Measurements from ENCODE around the gene AARS2. TPM values are rescaled to one million over a fixed set of nuclear protein-coding genes. Genes with fewer than 3 reads are reported as not detected.

The AARS2 gene
- total RNA-seq, 1 experiment from 2014 or later = 21.7 TPM

DNA sequence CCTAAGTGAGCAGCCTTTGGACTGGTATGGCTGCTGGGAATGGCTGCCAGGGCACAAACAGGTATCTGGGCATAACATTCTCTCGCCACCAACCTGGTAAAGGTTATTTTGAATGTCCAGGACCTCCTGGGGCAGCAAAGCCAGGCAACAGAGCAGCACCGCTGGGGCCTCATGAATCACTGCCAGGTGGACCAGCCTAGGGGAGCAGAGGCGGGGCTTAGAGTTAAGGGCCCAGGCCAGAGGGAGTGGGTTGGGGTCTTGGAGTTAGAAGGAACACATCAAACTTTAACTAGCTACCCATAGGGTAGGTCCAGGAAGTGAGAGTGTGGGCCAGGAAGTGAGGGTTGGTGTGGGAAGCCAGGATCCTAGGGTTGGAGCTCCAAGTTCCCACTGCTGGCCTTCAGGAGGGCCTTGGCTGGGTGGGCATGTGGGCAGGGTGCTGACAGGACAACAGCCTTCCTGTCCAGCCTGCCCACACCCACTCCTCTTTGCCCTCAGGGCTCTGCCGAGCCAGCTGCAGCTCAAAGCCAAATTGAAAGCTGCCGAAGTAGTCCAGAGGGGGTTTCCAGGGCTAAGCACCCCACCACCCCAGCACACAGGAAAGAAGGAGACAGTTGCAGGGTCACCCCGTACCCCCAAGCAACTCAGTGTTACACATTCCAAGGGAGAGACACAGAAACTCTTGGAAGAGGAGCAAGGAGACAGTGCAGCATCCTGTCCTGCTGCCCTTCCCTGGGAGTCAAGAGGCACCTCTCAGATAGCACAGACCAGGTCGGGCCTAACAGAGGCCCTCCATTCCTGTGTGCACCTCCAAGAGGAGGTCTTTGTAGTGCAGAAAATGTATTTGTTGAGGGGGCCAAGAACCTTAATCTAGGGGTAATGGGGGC lies 50.4 kb downstream of the AARS2 start:
- Histone ChIP-seq H4K8ac (replicated peaks; ENCODE audit: insufficient read length, low read depth, low read length) (no peak overlapping the region), H3K4me1 (ENCODE audit: insufficient read depth, low read length) (no peaks in the 10 kb centered on the region; the same call in 1 of the 2 replicates), H2AFZ (ENCODE audit: low read length) (no peak overlapping the region), H2BK120ac (ENCODE audit: low read depth, low read length, poor library complexity, severe bottlenecking) (no peak overlapping the region), H2BK12ac (ENCODE audit: insufficient read length, low read depth, low read length) (no peak overlapping the region), H3T11ph (ENCODE audit: low read length) (no peak overlapping the region), H2BK15ac (ENCODE audit: low read depth, low read length) (no peak overlapping the region), H3K23me2 (ENCODE audit: insufficient read length, low read depth, low read length, poor library complexity, severe bottlenecking) (peaks cover 15% of the 10 kb centered on the region), H2AK5ac (ENCODE audit: insufficient read length, low read length) (no peak overlapping the region), H3K14ac (ENCODE audit: insufficient read depth, low read length) (no peak overlapping the region), H4K5ac (ENCODE audit: insufficient read length, low read depth, low read length) (no peak overlapping the region), H3K79me2 (ENCODE audit: insufficient read depth, low read length) (no peaks in the 10 kb centered on the region), H4K91ac (ENCODE audit: insufficient read length, low read depth, low read length) (no peak overlapping the region), H2BK5ac (ENCODE audit: insufficient read length, low read length) (no peak overlapping the region), H3K4ac (ENCODE audit: low read depth, low read length) (no peak overlapping the region), H3K18ac (ENCODE audit: insufficient read length, low read depth, low read length) (no peak overlapping the region), H3K27ac (ENCODE audit: insufficient read length, low read depth, low read length) (no peak overlapping the region), H3K23ac (ENCODE audit: insufficient read length, low read depth, low read length) (no peak overlapping the region), H2BK20ac (ENCODE audit: low read depth, low read length, poor library complexity, severe bottlenecking) (no peak overlapping the region), H3K9me3 (ENCODE audit: control insufficient read depth, low read depth, low read length) (no peaks in the 10 kb centered on the region), H3K27me3 (ENCODE audit: insufficient read depth, low read length) (no peaks in the 10 kb centered on the region), H3K56ac (ENCODE audit: insufficient read length, low read depth, low read length) (no peak overlapping the region), H4K20me1 (ENCODE audit: control insufficient read depth, insufficient read depth, insufficient read length) (no peaks in the 10 kb centered on the region), H3K4me2 (ENCODE audit: insufficient read depth, insufficient read length, low read length) (no peak overlapping the region), H3K9ac (ENCODE audit: extremely low read depth, insufficient read length, low read length) (no peak overlapping the region), H3K79me1 (ENCODE audit: insufficient read depth, low read depth, low read length, poor library complexity, severe bottlenecking) (no peaks in the 10 kb centered on the region)
- Mint-ChIP-seq H3K4me3 (peak overlapping the region; percentile 79 to 88; a peak in 4 of 5 replicates), H3K27ac (peak overlapping the region in 1 of 3 experiments; percentile 91; a peak in 3 of 7 replicates), H3K4me1 (peaks cover 33 to 35% of the 10 kb centered on the region in 2 experiments), H3K27me3 (ENCODE audit: low read depth) (peaks cover 6% of the 10 kb centered on the region), H3K9me3 (no peaks in the 10 kb centered on the region; a peak in 1 of 5 replicates), H3K36me3 (ENCODE audit: insufficient read depth in 1 of 3, low read depth in 3 of 3) (peaks cover 0 to 17% (median 9%) of the 10 kb centered on the region in 3 experiments; a peak in 6 of 7 replicates)
- no CpG with 5 or more reads among the region's 7 CpGs for WGBS (ENCODE audit: extremely low coverage, insufficient read length, low lambda C conversion rate)
- no peak for DNase-seq
- no peak for TF ChIP-seq CTCF (conservative IDR thresholded peaks at IDR 0.05)

All from H9 (cell line).